Muscle of leg (tissue), 11 donors: ENCODE results near the gene IQSEC1. TPM values are rescaled to one million over a fixed set of nuclear protein-coding genes. Genes with fewer than 3 reads are reported as not detected.

Experiments
- DNase-seq: peaks from one replicate; pipeline ENCODE4 v3.0.0; 2013
- H3K27ac ChIP-seq: one replicate; pipeline ENCODE4 v1.5.1; 2013; ENCODE audit warnings: mild to moderate bottlenecking, low read length, control low read depth
- H3K27me3 ChIP-seq: one replicate; pipeline ENCODE4 v1.6.1; 2013; ENCODE audit warnings: low read length; ENCODE audit not compliant: control insufficient read depth, insufficient read depth
- H3K36me3 ChIP-seq: one replicate; pipeline ENCODE4 v1.6.1; 2013; ENCODE audit warnings: low read length; ENCODE audit not compliant: control insufficient read depth, insufficient read depth
- H3K4me1 ChIP-seq: one replicate; pipeline ENCODE4 v1.6.1; 2013; ENCODE audit warnings: low read length; ENCODE audit not compliant: control insufficient read depth, insufficient read depth
- H3K4me3 ChIP-seq: one replicate; pipeline ENCODE4 v1.5.1; 2013; ENCODE audit warnings: low read length, control low read depth
- H3K9me3 ChIP-seq: replicated peaks from 2 replicates; pipeline ENCODE4 v1.6.1; 2013; ENCODE audit warnings: low read depth, low read length; ENCODE audit not compliant: control insufficient read depth
- WGBS: methylation state at CpG from one replicate; pipeline ENCODE4 v1.1.5; 2013; ENCODE audit warnings: missing lambda C conversion rate; ENCODE audit not compliant: insufficient coverage; 5-methylcytosine and 5-hydroxymethylcytosine counted together
- polyA plus RNA-seq, 8 donors: library from polyadenylated mRNA; unstranded; fragments of 120-200 nt; gene quantifications; one replicate each; pipeline versions ENCODE4 v1.2.1 to v1.2.3, GENCODE V29; 2013; ENCODE audit warnings: inconsistent platforms in 1 of 8, low replicate concordance in 1 of 8; ENCODE audit not compliant: insufficient read length in 8 of 8, insufficient read depth in 1 of 8
- total RNA-seq: library from RNA; stranded (reverse); fragments of 120-200 nt; gene quantifications from one replicate; pipeline ENCODE4 v1.2.4, GENCODE V29; 2013

Gene IQSEC1
- total and polyA plus RNA-seq, 9 donors = 25.1 to 48.3 (median 43.8) TPM

DNA sequence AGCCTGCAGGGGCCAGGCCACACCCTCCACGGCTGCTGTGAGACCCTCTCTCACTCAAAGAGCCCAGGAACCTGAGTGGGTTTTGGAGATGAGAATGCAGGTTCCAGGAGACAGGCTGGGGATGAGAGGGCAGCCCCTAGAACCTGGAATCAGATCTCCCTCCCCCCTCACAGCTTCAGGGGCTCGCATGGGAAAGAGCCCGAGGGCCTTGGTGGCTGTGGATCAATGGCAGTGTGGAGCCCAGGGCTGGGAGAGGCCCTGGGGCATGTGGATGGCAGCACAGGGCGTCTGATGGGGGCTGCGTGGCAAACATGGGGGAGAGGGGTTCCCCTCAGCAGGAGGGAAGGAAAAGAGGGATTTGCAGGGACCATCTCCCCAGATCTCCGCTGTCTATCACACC, 119.0 kb downstream of the IQSEC1 start:
- Histone ChIP-seq H3K4me1 (peaks cover 72% of the 10 kb centered on the region), H3K36me3 (peaks cover 13% of the 10 kb centered on the region), H3K27ac (peak overlapping the region; percentile 72), H3K9me3 (no peaks in the 10 kb centered on the region), H3K27me3 (no peaks in the 10 kb centered on the region), H3K4me3 (no peak overlapping the region)
- 87% methylated on average over 2 of the region's 6 CpGs for WGBS
- no peak for DNase-seq

DNA sequence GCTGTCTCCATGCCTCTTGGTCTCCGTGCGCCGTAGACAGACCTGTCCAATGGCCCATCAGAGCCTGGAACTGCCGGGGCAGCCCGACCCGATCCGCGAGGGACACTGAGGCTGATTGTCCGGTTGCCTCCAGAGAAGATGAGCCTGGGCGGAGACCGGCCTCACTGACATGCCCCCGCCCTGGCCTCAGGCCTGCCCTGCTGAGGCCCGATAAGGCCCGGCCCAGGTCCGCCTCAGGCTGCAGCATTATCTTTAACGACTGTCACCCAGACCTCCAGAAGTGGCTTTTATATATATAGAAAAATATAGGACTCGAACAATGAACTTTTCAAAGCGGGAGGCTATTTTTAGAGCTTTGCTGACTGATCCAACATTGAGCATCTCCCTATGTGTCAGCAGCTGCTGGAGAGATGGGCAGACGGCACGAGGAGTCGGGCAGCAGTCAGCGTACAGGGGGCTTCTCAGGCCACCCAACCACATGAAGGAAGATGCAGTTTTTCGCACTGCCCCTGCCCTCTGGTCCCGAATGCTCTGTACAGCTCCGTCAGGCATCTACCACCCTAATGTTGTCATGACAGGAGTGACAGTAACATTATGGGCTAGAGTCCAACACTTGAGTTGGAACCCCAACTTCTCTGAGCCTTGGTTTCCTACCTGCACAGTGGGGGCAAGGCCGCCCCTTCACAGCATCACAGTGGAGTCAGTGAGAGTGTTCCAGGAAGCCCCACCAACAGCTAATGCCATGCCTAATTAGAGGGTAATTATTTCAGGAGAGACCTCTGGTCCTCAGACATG, 119.8 kb downstream of the IQSEC1 start:
- no peaks in the 10 kb centered on the region for H3K9me3 ChIP-seq
- peak overlapping the region; percentile 3 for H3K27ac ChIP-seq
- H3K27me3 ChIP-seq = no peaks in the 10 kb centered on the region
- DNase-seq = no peak
- 84% methylated on average over 16 of the region's 26 CpGs for WGBS
- H3K4me3 ChIP-seq = no peak overlapping the region
- H3K4me1 ChIP-seq = peaks cover 72% of the 10 kb centered on the region
- peaks cover 13% of the 10 kb centered on the region for H3K36me3 ChIP-seq

DNA sequence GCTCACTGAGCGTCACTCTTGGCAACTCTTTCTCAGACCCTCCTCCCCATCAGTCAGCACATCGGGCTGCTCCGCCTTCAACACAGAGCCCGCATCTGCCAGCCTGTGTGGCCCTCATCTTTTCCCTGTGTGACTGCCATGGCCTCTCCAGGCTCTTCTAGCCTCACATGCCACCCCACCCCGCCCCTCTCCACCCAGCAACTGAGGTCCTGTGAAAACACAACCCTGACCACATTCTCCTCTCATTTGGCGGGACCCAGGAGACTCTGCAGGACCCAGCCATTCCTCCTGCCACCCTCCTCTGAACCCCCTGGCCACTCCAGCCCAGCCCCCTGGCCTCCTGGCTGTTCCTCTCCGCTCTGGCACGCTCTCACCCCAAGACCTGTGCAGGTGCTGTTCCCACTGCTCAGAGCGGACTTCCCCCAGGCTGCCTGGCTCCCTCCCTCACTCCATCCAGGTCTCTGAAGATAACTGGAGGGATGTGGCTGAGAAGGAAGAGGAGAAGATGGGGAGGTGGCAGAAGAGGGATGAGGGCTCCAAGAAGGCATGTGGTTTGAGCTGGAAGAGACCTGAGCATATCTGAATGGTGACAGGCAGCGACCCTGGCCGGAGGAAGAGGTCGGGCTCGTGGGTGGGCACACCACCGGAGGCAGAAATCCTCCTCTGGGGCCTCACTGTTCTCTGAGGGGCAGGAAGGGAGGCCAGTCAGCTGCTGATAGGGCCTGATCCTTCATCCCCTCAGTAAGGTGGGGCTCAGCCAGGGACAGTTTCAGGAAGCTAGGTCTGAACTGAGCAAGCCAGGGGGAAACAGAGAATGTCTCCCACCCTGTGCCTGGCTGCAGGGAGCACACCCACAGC, 120.7 kb downstream of the IQSEC1 start:
- peaks cover 74% of the 10 kb centered on the region for H3K4me1 ChIP-seq
- 93% methylated on average over 9 of the region's 14 CpGs for WGBS
- H3K27ac ChIP-seq = no peak overlapping the region

DNA sequence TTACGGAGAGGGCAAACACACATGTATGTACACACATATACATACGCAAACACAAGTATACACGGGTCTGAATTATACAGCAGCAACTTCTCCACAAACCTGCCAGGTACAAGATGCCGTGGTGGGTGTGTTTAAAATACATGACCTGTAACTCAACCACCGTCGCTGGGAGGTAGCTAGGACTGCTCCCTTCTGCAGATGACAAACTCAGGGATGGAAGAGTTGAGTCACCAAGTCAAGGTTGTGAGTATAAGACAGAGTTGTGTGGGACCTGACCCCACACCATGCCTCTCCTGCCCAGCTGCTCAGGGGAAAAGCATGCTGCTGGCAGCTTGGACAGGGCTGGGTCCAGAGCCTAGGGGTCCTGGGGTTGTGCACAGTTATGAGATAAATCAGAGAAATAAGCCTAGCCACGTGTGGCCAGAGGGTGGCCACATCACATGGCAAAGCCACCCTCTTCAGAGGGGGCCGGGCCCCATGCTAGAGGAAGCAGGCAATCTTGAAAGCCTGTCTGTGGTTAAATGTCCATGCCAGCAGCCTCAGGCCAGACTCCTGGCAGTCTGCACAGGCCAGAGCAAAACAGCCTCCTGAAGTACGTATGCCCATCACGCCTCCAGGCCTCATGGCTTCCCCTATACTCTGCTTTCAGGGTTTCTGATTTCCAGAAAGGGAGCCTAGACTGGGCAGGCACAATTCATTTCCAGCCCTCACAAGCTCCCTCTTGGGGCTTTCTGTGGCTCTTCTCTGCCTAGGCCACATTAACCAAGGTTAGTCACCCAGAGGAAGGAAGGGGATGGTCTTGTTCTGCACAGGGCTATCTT, 124.1 kb downstream of the IQSEC1 start:
- peak overlapping the region; percentile 13 for H3K27ac ChIP-seq

More for the DNA sequence above, 120.7 kb downstream of the IQSEC1 start:
- H3K4me3 ChIP-seq = no peak overlapping the region
- DNase-seq = no peak
- peaks cover 13% of the 10 kb centered on the region for H3K36me3 ChIP-seq
- H3K9me3 ChIP-seq = no peaks in the 10 kb centered on the region
- H3K27me3 ChIP-seq = no peaks in the 10 kb centered on the region

GRCh38 chr3:12948371-12948770, 124.9 kb downstream of the IQSEC1 start:
- Histone ChIP-seq H3K4me1 (peaks cover 74% of the 10 kb centered on the region), H3K36me3 (peaks cover 3% of the 10 kb centered on the region), H3K9me3 (no peaks in the 10 kb centered on the region), H3K4me3 (no peak overlapping the region), H3K27ac (peak overlapping the region; percentile 62), H3K27me3 (no peaks in the 10 kb centered on the region)
- DNase-seq = no peak
- 57% methylated on average over 2 of the region's 7 CpGs for WGBS

More for the DNA sequence above, 124.1 kb downstream of the IQSEC1 start:
- DNase-seq = no peak
- H3K9me3 ChIP-seq = no peaks in the 10 kb centered on the region
- H3K36me3 ChIP-seq = peaks cover 8% of the 10 kb centered on the region
- WGBS = 72% methylated on average over 7 of the region's 10 CpGs
- H3K27me3 ChIP-seq = no peaks in the 10 kb centered on the region
- H3K4me1 ChIP-seq = peaks cover 74% of the 10 kb centered on the region
- no peak overlapping the region for H3K4me3 ChIP-seq

DNA sequence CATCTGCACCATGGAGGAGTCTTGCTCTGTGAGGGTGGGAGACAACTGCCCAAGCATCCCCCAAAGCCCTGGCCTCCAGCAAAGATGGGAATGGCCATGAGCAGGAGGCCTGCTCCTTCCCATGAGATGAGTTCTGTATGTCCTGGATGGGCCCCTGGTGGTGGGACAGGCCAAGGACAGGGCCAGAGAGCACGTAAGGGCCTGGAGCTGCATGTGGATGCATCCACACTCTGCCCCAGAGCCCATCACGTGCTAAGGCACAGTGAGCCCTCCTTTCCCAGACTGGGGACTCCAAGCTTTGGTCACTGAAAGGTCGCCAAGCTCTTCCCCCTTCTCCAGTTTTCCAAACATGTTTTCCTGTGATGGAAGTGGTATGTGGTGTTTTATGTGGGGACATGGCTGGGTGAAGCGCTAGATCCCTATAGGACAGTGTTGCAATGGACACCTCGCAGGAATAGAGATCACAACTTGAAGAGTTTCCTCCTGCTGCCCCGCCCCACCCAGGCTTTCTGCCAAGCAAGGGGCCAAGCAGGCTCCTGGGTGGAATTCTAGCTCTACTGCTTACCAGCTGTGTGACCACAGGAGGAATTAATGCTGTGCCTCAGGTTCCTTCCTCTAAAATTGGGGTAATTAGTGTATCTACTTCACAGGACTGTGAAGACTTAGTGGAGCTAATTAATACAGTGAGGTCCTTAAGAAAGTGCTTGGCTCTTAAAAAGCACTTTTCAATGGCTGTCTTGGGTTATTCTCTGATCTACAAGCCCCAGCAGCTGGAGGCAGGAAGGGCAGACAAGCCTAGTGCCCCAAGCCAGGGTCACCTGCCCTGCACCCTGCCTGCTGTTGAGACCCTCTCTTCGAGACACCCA, 125.5 kb downstream of the IQSEC1 start:
- WGBS = 49% methylated on average over 5 of the region's 7 CpGs
- H3K4me1 ChIP-seq = peaks cover 73% of the 10 kb centered on the region

GRCh38 chr3:12946649-12947316, 126.4 kb downstream of the IQSEC1 start:
- peak; percentile 74 for DNase-seq
- Histone ChIP-seq H3K4me3 (no peak overlapping the region), H3K27me3 (no peaks in the 10 kb centered on the region), H3K27ac (peak overlapping the region; percentile 77), H3K9me3 (no peaks in the 10 kb centered on the region), H3K36me3 (peaks cover 10% of the 10 kb centered on the region), H3K4me1 (peaks cover 68% of the 10 kb centered on the region)
- whole genome bisulfite sequencing = 46% methylated on average over 5 of the region's 8 CpGs

More for the DNA sequence above, 125.5 kb downstream of the IQSEC1 start:
- H3K4me3 ChIP-seq = no peak overlapping the region
- H3K27me3 ChIP-seq = no peaks in the 10 kb centered on the region
- H3K36me3 ChIP-seq = peaks cover 5% of the 10 kb centered on the region
- peak overlapping the region; percentile 62 for H3K27ac ChIP-seq
- no peaks in the 10 kb centered on the region for H3K9me3 ChIP-seq
- DNase-seq = peak; percentile 84

DNA sequence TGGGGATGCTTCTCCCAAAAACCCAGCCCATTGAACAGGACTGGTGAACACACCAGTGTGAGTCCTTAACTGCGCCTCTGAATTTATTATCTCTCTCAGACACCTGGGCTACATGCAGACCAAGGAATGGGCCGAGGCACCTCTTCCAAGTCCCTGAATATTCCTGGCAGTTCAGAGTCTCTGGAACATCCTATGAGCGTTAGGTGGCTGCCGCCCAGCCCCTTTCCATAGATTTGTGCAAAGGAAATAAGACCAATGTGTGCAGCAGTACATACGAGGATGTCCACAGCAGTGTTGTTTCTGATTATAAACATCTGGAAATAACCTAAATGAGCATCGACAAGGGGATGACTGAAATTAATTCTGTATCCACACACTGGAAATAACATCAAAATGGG, 127.0 kb downstream of the IQSEC1 start:
- 17% methylated on average over 2 of the region's 6 CpGs for WGBS
- Histone ChIP-seq H3K27ac (peak overlapping the region; percentile 77), H3K4me3 (no peak overlapping the region), H3K36me3 (peaks cover 15% of the 10 kb centered on the region), H3K4me1 (peaks cover 70% of the 10 kb centered on the region), H3K27me3 (no peaks in the 10 kb centered on the region), H3K9me3 (no peaks in the 10 kb centered on the region)
- DNase-seq = peak; percentile 86

- peaks cover 26% of the 10 kb centered on the region for H3K36me3 ChIP-seq
- H3K4me1 ChIP-seq = peaks cover 80% of the 10 kb centered on the region
- DNase-seq = no peak
- no peak overlapping the region for H3K27ac ChIP-seq
- no peaks in the 10 kb centered on the region for H3K27me3 ChIP-seq
- H3K4me3 ChIP-seq = no peak overlapping the region
- 75% methylated on average over 4 of the region's 6 CpGs for WGBS
- no peaks in the 10 kb centered on the region for H3K9me3 ChIP-seq
Observed at GRCh38 chr3:12944849-12945248, 128.4 kb downstream of the IQSEC1 start.
